Transverse colon (tissue), 4 donors: Measurements from ENCODE around the gene ZNRF3.

Experiments
- EP300 ChIP-seq: sonication (generic); formaldehyde crosslinking; IDR thresholded peaks from one replicate; pipeline ENCODE4 v1.6.1; 2017; ENCODE audit warnings: antibody characterized with exemption, low read depth
- POLR2A ChIP-seq: fragments of 450-650 bp; IDR thresholded peaks from one replicate; pipeline ENCODE4 v1.6.1; 2016; ENCODE audit warnings: antibody characterized with exemption, mild to moderate bottlenecking, moderate library complexity
- POLR2AphosphoS5 ChIP-seq, 3 donors: sonication (generic); formaldehyde crosslinking; IDR thresholded peaks; one replicate each; pipeline ENCODE4 v1.6.1; 2016; ENCODE audit warnings: antibody characterized with exemption in 3 of 3
- TF ChIP-seq, protein P1 (sequence below), 5 experiments: fragments of 200-600 bp in 3 of 5; fragments of 450-650 bp in 2 of 5; sonication (generic) in 3 of 5; IDR thresholded peaks; 1 replicate in 2 of 5; 2 replicates in 3 of 5; pipeline ENCODE4 v1.5.1; 2016 to 2017; ENCODE audit warnings: antibody characterized with exemption in 5 of 5, inconsistent platforms in 3 of 5, mild to moderate bottlenecking in 2 of 5, moderate library complexity in 1 of 5

DNA sequence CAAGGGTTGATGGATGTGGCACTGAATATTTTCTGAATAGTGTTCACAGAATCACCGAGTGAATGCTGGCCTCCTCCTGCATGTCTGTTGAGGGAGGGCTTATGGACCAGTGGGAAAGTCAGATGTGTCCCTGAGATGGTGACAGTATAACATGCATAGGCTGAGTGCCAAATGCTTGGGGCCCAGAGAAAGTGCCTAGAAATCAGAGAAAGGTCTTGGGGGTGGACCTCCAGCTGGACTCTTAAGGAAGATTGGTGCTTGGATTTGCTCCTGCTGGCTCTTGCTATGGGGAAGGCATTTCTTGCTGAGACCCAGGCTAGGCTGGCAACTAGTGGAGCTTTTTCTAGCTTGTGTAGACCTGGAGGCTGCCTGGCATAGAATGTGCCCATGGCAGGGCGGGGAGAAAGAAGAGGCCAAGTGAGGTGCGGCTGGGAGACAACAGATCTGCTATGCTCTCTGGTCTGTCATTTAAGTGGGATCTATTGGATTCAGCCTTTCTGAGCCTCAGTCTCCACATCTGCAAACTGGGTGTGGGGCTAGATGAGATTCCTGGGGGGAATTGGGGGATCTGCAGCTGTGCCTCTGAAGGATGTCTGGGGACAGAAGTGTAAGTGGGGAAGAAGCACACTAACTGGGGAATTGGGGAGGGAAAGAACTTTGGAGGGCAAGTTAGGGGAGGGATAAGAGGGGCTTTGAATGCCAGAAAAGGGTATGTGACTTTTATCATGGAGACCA lies 27.4 kb downstream of the ZNRF3 start:
- TF ChIP-seq, protein P1, sequence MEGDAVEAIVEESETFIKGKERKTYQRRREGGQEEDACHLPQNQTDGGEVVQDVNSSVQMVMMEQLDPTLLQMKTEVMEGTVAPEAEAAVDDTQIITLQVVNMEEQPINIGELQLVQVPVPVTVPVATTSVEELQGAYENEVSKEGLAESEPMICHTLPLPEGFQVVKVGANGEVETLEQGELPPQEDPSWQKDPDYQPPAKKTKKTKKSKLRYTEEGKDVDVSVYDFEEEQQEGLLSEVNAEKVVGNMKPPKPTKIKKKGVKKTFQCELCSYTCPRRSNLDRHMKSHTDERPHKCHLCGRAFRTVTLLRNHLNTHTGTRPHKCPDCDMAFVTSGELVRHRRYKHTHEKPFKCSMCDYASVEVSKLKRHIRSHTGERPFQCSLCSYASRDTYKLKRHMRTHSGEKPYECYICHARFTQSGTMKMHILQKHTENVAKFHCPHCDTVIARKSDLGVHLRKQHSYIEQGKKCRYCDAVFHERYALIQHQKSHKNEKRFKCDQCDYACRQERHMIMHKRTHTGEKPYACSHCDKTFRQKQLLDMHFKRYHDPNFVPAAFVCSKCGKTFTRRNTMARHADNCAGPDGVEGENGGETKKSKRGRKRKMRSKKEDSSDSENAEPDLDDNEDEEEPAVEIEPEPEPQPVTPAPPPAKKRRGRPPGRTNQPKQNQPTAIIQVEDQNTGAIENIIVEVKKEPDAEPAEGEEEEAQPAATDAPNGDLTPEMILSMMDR (IDR thresholded peaks at IDR 0.05) = no peak
- TF ChIP-seq POLR2AphosphoS5 (IDR thresholded peaks at IDR 0.05) (no peak), EP300 (no peak), POLR2A (no peak)
